ENCODE results near the gene B4GALNT3.

B4GALNT3 gene

DNA sequence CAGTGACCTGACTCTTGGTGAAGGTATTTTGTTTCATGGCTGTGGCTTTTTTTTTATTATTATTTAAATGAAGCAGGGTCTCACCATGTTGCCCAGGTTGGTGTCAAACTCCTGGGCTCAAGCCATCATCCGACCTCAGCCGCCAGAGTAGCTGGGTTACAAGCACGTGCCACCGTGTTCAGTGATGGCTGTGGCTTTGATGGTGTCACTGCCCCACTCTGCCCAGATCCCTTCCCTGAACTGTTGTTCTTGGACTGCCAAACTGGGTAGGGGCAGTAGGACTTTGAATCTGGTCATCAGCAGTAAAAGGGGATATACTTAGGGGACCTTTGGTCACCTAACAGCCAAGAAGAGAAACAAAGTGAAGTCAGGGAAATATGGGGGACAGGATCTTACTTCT lies 19.4 kb downstream of the B4GALNT3 start:
- no peak for DNase-seq (ENCODE audit: extremely low read depth, low read depth)
- TF ChIP-seq, protein P1, sequence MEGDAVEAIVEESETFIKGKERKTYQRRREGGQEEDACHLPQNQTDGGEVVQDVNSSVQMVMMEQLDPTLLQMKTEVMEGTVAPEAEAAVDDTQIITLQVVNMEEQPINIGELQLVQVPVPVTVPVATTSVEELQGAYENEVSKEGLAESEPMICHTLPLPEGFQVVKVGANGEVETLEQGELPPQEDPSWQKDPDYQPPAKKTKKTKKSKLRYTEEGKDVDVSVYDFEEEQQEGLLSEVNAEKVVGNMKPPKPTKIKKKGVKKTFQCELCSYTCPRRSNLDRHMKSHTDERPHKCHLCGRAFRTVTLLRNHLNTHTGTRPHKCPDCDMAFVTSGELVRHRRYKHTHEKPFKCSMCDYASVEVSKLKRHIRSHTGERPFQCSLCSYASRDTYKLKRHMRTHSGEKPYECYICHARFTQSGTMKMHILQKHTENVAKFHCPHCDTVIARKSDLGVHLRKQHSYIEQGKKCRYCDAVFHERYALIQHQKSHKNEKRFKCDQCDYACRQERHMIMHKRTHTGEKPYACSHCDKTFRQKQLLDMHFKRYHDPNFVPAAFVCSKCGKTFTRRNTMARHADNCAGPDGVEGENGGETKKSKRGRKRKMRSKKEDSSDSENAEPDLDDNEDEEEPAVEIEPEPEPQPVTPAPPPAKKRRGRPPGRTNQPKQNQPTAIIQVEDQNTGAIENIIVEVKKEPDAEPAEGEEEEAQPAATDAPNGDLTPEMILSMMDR (IDR thresholded peaks at IDR 0.05; ENCODE audit: low read depth, low read length, missing control alignments), result no peak
- no peak overlapping the region for H3K4me3 ChIP-seq (replicated peaks; ENCODE audit: low read depth, low read length)

- DNase-seq (ENCODE audit: extremely low read depth, low read depth), result no peak
- TF ChIP-seq, protein P1 (IDR thresholded peaks at IDR 0.05; ENCODE audit: low read depth, low read length, missing control alignments), result no peak
- no peak overlapping the region for H3K4me3 ChIP-seq (replicated peaks; ENCODE audit: low read depth, low read length)
Measured at GRCh38 chr12:480831-481816, 21.4 kb downstream of the B4GALNT3 start.

DNA sequence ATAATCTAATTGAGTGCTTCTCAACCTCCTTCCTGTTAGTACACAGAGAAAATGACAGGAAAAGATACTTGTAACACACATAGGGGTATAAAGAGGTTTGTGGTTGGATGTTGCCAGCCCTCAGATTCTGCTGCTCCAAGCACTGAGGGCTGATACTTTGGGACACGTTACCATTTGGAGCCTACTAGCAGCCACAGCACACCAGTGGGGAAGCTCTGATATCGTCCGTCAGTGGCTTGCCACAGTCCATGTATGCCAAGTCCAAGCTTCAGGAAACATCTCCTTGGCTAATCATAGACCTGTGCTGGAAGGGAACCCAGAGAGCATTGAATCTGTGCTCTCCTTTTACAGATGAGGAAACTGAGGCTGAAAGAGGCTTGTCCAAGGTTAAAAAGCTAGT lies 22.3 kb downstream of the B4GALNT3 start:
- TF ChIP-seq, protein P1 (IDR thresholded peaks at IDR 0.05; ENCODE audit: low read depth, low read length, missing control alignments), result no peak
- no peak overlapping the region for H3K4me3 ChIP-seq (replicated peaks; ENCODE audit: low read depth, low read length)
- no peak for DNase-seq (ENCODE audit: extremely low read depth, low read depth)

DNA sequence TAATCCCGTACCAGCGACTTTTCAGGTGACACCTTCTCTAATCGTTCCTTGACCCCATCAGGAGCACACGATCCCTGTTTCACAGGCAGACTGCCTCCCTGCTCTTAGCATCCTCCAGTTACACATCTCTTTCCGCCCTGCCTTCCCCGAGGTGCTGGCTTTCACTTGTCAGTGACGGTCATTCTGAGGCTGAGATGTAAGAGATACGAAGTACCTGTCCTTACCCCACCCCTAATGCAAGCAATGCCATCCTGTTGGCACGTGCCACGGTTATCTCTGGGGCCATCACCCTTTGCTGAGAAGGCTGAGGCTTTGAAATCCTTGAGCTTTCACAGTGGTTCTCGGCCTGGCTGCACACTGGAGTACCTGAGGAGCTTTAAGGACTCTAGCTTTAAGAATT lies 24.4 kb downstream of the B4GALNT3 start:
- no peak overlapping the region for H3K4me3 ChIP-seq (replicated peaks; ENCODE audit: low read depth, low read length)
- TF ChIP-seq, protein P1 (IDR thresholded peaks at IDR 0.05; ENCODE audit: low read depth, low read length, missing control alignments), result no peak
- no peak for DNase-seq (ENCODE audit: extremely low read depth, low read depth)

- H3K4me3 ChIP-seq (replicated peaks; ENCODE audit: low read depth, low read length), result no peak overlapping the region
- DNase-seq (ENCODE audit: extremely low read depth, low read depth), result no peak
- TF ChIP-seq, protein P1 (IDR thresholded peaks at IDR 0.05; ENCODE audit: low read depth, low read length, missing control alignments), result no peak
Measured at GRCh38 chr12:490260-490659, 30.5 kb downstream of the B4GALNT3 start.

DNA sequence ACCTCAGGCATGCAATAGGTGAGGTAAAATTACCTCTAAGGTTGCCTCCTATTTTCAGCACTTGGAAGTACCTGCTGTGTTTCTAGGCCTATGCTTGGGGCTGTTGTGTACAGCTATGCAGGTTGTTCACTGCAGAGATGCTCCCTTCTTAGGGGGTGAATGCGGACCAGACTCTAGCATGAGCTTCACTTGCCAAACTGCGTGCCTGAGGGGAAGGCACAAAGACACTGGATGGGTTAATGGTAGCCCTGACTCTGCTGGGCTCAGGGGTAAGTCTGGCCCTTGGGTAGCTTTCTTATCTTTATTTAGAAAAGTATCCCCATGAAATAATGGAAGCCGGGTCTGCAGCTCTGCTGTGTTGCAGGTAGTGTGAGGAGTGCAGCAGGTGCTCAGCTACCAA lies 35.7 kb downstream of the B4GALNT3 start:
- DNase-seq (ENCODE audit: extremely low read depth, low read depth), result no peak
- TF ChIP-seq, protein P1 (IDR thresholded peaks at IDR 0.05; ENCODE audit: low read depth, low read length, missing control alignments), result no peak

More for the DNA sequence above, 35.7 kb downstream of the B4GALNT3 start:
- no peak overlapping the region for H3K4me3 ChIP-seq (replicated peaks; ENCODE audit: low read depth, low read length)

All from HFF-Myc (cell line).